ENCODE measurements around the gene C14orf39.

DNA sequence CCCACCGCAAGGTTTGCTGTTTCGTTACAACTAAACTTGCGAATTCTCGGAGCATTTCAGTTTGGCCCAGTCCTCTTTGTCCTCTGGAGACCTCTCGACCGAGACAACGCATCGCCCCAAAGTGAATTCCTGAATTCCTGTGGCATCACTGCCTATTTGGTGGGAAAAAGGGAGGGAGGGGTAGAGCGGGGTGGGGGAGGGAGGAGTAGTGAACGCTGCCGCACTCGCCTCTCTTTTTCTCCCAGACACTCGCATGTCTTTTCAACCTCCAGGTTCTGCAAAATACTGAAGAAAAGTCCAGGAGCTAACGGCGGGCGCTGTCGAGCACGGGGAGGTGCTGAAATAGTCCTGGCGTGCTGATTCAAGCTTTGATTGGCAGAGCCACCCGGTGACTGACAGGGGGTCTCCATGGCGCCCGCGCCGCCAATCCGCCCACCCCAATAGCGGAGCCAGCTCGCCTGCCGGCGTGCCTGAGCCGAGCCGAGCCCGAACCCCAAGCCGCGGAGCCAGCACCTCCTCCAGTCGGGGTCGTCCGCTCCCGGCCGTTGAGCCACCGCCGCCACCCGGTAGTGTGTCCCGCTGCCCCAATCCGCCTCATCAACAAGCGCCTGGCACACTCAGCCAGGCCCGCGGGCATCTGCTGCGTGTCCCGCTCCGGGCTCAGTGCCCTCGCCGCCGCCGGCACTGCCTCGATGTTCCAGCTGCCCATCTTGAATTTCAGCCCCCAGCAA is 23.0 kb upstream of the C14orf39 start, which contains the start of gene SIX6:
- TF ChIP-seq, protein P1, sequence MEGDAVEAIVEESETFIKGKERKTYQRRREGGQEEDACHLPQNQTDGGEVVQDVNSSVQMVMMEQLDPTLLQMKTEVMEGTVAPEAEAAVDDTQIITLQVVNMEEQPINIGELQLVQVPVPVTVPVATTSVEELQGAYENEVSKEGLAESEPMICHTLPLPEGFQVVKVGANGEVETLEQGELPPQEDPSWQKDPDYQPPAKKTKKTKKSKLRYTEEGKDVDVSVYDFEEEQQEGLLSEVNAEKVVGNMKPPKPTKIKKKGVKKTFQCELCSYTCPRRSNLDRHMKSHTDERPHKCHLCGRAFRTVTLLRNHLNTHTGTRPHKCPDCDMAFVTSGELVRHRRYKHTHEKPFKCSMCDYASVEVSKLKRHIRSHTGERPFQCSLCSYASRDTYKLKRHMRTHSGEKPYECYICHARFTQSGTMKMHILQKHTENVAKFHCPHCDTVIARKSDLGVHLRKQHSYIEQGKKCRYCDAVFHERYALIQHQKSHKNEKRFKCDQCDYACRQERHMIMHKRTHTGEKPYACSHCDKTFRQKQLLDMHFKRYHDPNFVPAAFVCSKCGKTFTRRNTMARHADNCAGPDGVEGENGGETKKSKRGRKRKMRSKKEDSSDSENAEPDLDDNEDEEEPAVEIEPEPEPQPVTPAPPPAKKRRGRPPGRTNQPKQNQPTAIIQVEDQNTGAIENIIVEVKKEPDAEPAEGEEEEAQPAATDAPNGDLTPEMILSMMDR (IDR thresholded peaks at IDR 0.05) = no peak
- no peak for TF ChIP-seq POLR2A (IDR thresholded peaks at IDR 0.05)

Data from uterus (tissue), 2 donors.